Stimulated activated CD8-positive, alpha-beta memory T cell treated with anti-CD3 and anti-CD28 coated beads, Interleukin-12 subunit alpha, Interleukin-12 subunit beta, amount 100 ng/mL, for 24 hours (primary cell): ENCODE results near the gene UNC93A.
"Not testable (repeated sequence)": the region's sequence is repeated elsewhere in the genome, so short reads cannot be mapped to it uniquely, and the experiment has no call there.

Experiments
- DNase-seq: peaks from one replicate; pipeline ENCODE4 v3.0.0-alpha.2; 2020; ENCODE audit errors: extremely low read depth

The UNC93A gene

DNA sequence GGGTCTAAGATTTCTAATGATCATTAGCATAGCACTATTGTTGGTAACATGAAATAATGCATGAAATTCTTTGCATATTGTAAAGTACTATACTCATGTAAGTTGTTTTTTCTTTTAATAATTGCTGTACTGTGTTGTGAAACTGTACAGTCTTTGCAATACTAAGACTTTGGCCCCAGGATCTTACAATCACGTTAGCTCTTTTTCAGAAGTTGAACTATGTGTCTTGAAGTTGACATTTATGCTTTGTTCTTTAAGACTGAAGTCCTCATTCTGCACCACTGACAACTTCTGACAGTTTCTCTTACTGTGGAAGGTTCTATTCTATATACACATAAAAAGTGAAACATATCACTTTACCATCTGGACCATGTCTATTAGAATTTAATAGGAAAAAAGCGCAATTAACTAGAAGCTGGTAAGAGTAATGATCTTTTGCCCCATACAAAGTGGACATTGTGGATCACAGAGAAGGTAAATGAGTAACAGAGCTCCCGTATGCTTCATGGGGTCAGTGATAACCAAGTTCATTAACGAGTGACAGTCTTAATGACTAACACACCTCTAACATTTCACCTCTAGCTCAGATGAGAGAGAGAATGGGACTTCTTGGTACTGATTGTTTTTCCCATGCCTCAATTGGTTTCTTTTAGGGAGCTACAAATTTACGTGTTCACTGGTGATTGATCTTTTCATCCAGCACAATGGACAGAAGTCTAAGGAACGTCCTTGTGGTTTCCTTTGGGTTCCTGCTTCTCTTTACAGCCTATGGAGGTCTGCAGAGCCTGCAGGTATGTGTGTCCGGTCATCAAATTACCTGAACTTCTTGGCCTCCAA, at the start of gene UNC93A:
Gene UNC93A (plus strand): TSS at position 530 of the 837 bp plus-strand sequence. CDS start 175 bp downstream, at position 705.
- DNase-seq, result no peak

- DNase-seq, result not testable (repeated sequence)
Observed at GRCh38 chr6:167241321-167242134, 49.6 kb upstream of the UNC93A start.

DNA sequence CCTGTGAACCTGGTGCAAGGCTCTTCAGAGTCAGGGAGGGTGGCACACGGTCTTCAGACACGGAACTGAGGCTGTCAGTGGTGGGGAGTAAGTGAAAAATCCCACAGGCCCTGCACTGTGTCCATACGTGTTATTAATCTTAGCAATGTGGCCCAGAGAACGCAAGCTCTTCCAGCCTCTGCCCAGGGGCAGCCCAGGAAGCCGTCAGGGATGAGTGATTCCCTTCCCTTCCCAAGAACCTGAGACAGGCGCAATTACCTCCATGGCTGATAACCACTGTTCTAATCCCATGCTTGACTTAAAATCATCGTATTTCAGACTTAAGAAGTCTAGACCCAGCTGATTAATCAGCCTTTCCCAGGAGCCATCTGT, 49.0 kb upstream of the UNC93A start:
- not testable (repeated sequence) for DNase-seq

- DNase-seq, result not testable (repeated sequence)
Observed at GRCh38 chr6:167242511-167243051, 48.5 kb upstream of the UNC93A start.

GRCh38 chr6:167244064-167244960, 46.8 kb upstream of the UNC93A start:
- no peak for DNase-seq

- no peak for DNase-seq
Observed at GRCh38 chr6:167244991-167245390, 46.1 kb upstream of the UNC93A start.

DNA sequence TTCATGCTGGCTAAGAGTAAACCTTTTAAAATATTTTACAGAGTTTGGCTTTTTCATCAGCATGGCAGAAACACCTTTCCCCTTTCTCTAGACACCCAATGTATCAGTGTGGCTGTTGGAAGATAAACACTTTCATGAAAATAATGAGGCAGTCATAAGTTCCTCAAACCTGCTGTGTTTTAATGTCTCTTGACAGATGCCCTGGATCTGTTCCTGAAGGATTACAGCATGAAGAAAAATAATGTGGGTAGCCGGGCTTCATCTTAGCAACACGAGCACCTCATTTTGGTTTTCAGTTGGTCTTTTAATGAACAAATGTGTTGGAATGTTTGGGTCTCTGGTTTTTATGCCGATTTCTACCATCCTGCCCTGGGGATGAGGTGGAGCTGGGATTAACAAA, 45.5 kb upstream of the UNC93A start:
- no peak for DNase-seq

GRCh38 chr6:167247814-167248595, 43.1 kb upstream of the UNC93A start:
- DNase-seq, result no peak

GRCh38 chr6:167248878-167249455, 42.1 kb upstream of the UNC93A start:
- DNase-seq, result not testable (repeated sequence)

DNA sequence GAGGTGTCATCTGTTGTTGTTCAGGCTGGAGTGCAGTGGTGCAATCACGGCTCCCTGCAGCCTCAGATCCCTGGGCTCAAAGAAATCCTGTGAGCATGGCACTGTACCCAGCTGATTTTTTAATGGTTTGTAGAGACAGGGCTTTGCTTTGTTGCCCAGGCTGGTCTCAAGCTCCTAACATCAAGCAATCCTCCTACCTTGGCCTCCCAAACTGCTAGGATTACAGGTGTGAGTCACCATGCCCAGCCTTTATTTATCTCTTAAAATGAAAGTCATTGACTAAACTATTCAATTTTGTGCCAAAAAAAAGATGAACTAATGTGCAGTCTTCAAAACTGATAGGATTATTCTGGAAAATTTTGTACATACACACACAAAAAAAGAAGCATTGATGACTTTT, 38.8 kb upstream of the UNC93A start:
- DNase-seq, result no peak

DNA sequence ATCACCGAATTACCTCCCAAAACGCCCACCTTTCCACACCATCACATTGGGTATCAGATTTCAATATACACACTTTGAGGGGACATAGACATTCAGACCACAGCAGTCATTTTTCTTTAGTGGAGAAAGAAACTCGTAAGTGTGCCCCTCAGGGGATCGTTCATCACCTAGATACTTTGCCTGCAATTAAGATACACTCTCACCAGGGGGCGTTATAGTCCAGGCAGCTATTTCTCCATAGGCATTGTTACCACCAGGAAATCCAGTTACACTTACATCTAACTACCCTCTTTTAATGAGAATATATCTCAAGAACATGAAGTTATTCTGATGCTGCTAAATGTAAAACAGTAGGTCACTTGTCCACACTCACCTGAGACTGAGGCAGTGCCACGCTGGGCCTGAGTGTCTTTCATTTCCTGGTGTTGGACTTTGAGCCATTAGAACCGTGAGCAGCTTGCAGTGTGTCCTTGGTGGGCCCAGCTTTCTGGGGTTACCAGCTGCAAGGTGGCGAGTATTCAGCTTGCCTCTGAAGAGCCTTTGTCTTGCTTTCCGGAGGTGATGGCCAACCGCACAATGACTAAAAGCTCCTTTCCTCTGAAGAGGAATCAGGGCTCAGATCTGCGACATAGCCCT, 35.1 kb upstream of the UNC93A start:
- DNase-seq, result no peak

- DNase-seq, result no peak
Observed at GRCh38 chr6:167258646-167259045, 32.5 kb upstream of the UNC93A start.

GRCh38 chr6:167266057-167266829, 24.9 kb upstream of the UNC93A start:
- DNase-seq, result not testable (repeated sequence)

DNA sequence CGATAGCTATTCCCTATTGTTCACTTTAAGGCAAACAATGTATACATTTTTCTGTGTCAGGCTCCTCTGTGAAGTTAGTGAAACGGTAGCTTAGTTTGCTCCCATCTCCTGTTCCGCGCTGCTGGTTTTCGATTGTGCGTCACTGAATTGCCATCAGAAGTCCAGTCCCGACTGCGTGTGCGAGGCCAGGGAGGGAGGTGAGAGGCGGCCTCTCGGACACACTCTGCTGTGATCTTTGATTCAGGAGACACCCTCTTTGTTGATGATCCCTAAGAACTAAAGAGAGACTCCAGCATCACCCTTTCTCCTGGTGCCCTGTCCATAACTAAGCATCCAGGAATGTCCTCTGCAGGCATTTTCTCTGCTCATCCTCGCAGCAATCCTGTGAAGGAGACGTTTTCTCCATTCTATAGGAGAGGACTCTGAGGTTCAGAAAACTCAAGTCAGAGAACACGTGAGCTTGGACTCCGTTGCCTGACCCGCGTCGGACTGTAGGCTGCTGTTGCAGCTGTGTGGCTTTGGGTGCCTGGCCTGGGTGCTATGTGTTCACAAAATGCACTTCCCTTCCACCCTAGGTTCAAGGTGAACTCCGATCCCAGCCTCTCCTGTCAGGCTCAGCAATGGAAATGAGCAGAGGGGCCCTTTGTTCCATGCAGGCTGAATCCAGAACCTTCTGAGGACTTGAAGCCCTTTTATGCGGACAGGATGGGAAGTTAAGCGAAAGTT, 24.1 kb upstream of the UNC93A start:
- no peak for DNase-seq

DNA sequence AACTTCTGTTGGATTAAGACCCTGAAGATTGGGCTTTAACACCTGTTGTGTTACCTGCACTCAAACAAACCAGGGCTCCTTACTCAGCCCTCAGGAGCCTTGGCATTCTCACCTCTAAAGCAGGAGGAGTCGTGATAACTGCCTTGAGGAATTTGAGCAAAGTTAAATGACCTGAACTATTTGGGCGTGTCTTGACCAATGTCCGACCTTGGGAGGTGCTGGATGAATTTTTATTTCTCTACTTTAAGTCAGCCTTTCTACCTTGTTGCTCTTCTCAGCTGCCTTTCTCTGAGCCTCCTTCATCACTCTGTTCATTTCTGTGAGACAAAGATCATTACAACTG, 23.6 kb upstream of the UNC93A start:
- not testable (repeated sequence) for DNase-seq

- DNase-seq, result no peak
Observed at GRCh38 chr6:167267921-167268401, 23.2 kb upstream of the UNC93A start.

DNA sequence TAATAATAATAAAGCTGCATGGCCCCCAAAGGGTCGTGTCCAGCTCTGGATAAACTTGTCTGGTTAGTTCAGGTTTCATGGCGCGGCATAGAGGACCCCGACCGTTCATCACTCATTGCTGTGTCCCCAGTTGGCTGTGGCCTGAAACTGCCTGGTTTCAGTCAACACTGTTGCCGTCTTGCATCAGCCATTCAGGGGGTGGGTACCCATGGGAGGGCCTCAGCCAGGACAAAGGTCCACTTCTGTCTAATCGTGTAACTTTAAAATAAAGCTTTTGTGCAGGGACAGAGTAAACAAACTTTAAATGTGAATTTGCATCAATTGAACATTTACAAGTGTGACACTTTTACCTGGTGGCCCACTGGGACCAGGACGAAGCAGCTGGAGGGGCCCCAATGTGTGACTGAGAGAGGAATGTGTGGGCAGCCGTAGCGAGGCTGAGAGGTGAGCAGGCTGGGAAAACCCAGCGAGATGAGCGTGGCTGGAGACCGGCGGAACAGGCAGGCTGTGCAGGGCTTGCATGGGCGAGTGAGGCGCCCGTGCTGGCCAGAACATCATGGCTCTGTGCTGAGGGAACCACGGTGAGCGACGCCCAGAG, 22.3 kb upstream of the UNC93A start:
- DNase-seq, result no peak
